Mesenchymal stem cell (in vitro differentiated cells and primary cell): ENCODE measurements around the gene PRRX2.
A peak's percentile ranks its signal among the peaks of the same experiment; 100 is the strongest.

Experiments used
- DNase-seq: peaks from one replicate; pipeline ENCODE4 v3.0.0-alpha.2; 2013
- H2AFZ ChIP-seq: one replicate; pipeline ENCODE4 v1.6.1; 2013; ENCODE audit warnings: low read depth, mild to moderate bottlenecking, control low read depth, inconsistent platforms, low read length, moderate library complexity
- H2AK5ac ChIP-seq: 2 replicates; pipeline ENCODE4 v1.6.1; 2013; ENCODE audit warnings: low read length, moderate library complexity, mild to moderate bottlenecking, inconsistent platforms; ENCODE audit not compliant: severe bottlenecking
- H2BK120ac ChIP-seq: one replicate; pipeline ENCODE4 v1.6.1; 2013; ENCODE audit warnings: low read depth, mild to moderate bottlenecking, inconsistent platforms, low read length, moderate library complexity
- H2BK12ac ChIP-seq, 2 experiments: one replicate each; pipeline ENCODE4 v1.6.1; 2013; ENCODE audit warnings: inconsistent platforms in 2 of 2, low read length in 2 of 2, mild to moderate bottlenecking in 2 of 2, moderate library complexity in 2 of 2, control low read depth in 1 of 2
- H2BK15ac ChIP-seq: one replicate; pipeline ENCODE4 v1.6.1; 2013; ENCODE audit warnings: mild to moderate bottlenecking, low read depth, inconsistent platforms; ENCODE audit not compliant: poor library complexity, severe bottlenecking
- H2BK5ac ChIP-seq: 2 replicates; pipeline ENCODE4 v1.6.1; 2013; ENCODE audit warnings: low read depth, mild to moderate bottlenecking, low read length, control low read depth, inconsistent platforms; ENCODE audit not compliant: poor library complexity, severe bottlenecking
- H3K14ac ChIP-seq, 2 experiments: one replicate each; pipeline ENCODE4 v1.6.1; 2013; ENCODE audit warnings: inconsistent platforms in 2 of 2, low read length in 2 of 2, control low read depth in 1 of 2, mild to moderate bottlenecking in 1 of 2, moderate library complexity in 1 of 2
- H3K18ac ChIP-seq, 2 experiments: one replicate each; pipeline ENCODE4 v1.6.1; 2013; ENCODE audit warnings: inconsistent platforms in 2 of 2, low read length in 2 of 2, control low read depth in 1 of 2, low read depth in 1 of 2, mild to moderate bottlenecking in 1 of 2
- H3K23ac ChIP-seq, 2 experiments: one replicate each; pipeline ENCODE4 v1.6.1; 2013; ENCODE audit warnings: inconsistent platforms in 2 of 2, low read length in 2 of 2, mild to moderate bottlenecking in 2 of 2, moderate library complexity in 2 of 2, control low read depth in 1 of 2
- H3K27ac ChIP-seq: 2 replicates; pipeline ENCODE4 v1.5.1; 2013; ENCODE audit warnings: mild to moderate bottlenecking, moderate library complexity, low read length, control low read depth, inconsistent platforms; ENCODE audit not compliant: poor library complexity, severe bottlenecking
- H3K27me3 ChIP-seq, 2 experiments: 2 replicates each; pipeline versions ENCODE4 v1.6.1 to v1.7.0; 2013; ENCODE audit warnings: low read length in 2 of 2, mild to moderate bottlenecking in 2 of 2, moderate library complexity in 2 of 2, control low read depth in 1 of 2, inconsistent platforms in 1 of 2; ENCODE audit not compliant: control insufficient read depth in 1 of 2, insufficient read depth in 1 of 2
- H3K36me3 ChIP-seq, 2 experiments: 2 replicates each; pipeline versions ENCODE4 v1.6.1 to v1.7.0; 2013; ENCODE audit warnings: low read length in 2 of 2, control low read depth in 1 of 2, inconsistent platforms in 1 of 2, low read depth in 1 of 2, mild to moderate bottlenecking in 1 of 2; ENCODE audit not compliant: insufficient read depth in 2 of 2, control insufficient read depth in 1 of 2
- H3K4ac ChIP-seq, 2 experiments: one replicate each; pipeline ENCODE4 v1.6.1; 2013; ENCODE audit warnings: inconsistent platforms in 2 of 2, low read length in 2 of 2, mild to moderate bottlenecking in 2 of 2, moderate library complexity in 2 of 2, control low read depth in 1 of 2, low read depth in 1 of 2
- H3K4me1 ChIP-seq: 2 replicates; pipeline ENCODE4 v1.6.1; 2013; ENCODE audit warnings: low read depth, low read length, control low read depth; ENCODE audit not compliant: control insufficient read depth, insufficient read depth
- H3K4me2 ChIP-seq: 2 replicates; pipeline ENCODE4 v1.6.1; 2013; ENCODE audit warnings: low read length, mild to moderate bottlenecking, inconsistent platforms; ENCODE audit not compliant: poor library complexity, severe bottlenecking
- H3K4me3 ChIP-seq, 2 experiments: 2 replicates each; pipeline versions ENCODE4 v1.5.1 to v1.7.0; 2013; ENCODE audit warnings: low read length in 2 of 2, mild to moderate bottlenecking in 2 of 2, control low read depth in 1 of 2, low read depth in 1 of 2; ENCODE audit not compliant: insufficient read depth in 1 of 2
- H3K79me1 ChIP-seq: replicated peaks from 2 replicates; pipeline ENCODE4 v1.6.1; 2013; ENCODE audit warnings: mild to moderate bottlenecking, control low read depth, low read length, inconsistent platforms; ENCODE audit not compliant: poor library complexity, severe bottlenecking
- H3K9ac ChIP-seq: 2 replicates; pipeline ENCODE4 v1.7.0; 2013; ENCODE audit warnings: mild to moderate bottlenecking, low read length, moderate library complexity
- H3K9me3 ChIP-seq: 2 replicates; pipeline ENCODE4 v1.7.0; 2013; ENCODE audit warnings: mild to moderate bottlenecking, low read length; ENCODE audit not compliant: control insufficient read depth
- H4K8ac ChIP-seq: one replicate; pipeline ENCODE4 v1.6.1; 2013; ENCODE audit warnings: inconsistent platforms, mild to moderate bottlenecking, low read length, moderate library complexity
- H4K91ac ChIP-seq: one replicate; pipeline ENCODE4 v1.6.1; 2013; ENCODE audit warnings: mild to moderate bottlenecking, low read length, inconsistent platforms
- WGBS: methylation state at CpG from one replicate; pipeline ENCODE4 v1.1.7; 2013; ENCODE audit warnings: mixed read lengths; 5-methylcytosine and 5-hydroxymethylcytosine counted together

The PRRX2 gene

GRCh38 chr9:129737479-129738274 lies 72.2 kb downstream of the PRRX2 start:
- WGBS: 5% methylated on average over 47 of the region's 48 CpGs
- Histone ChIP-seq H3K4me1 (peaks cover 4% of the 10 kb centered on the region), H3K14ac (peak overlapping the region in 1 of 2 experiments; percentile 18), H3K23ac (peak overlapping the region in 1 of 2 experiments; percentile 54), H3K4me3 (peak overlapping the region; percentile 33 to 51), H4K8ac (peak overlapping the region; percentile 88), H2BK5ac (no peak overlapping the region), H3K9ac (peak overlapping the region; percentile 71), H3K27me3 (peaks cover 0 to 12% of the 10 kb centered on the region in 2 experiments), H3K18ac (peak overlapping the region; percentile 2 to 91), H3K9me3 (no peaks in the 10 kb centered on the region), H2AK5ac (no peak overlapping the region), H4K91ac (peak overlapping the region; percentile 79), H2AFZ (peak overlapping the region; percentile 65), H3K27ac (no peak overlapping the region), H3K79me1 (no peaks in the 10 kb centered on the region), H2BK12ac (peak overlapping the region; percentile 86 to 92), H3K4ac (peak overlapping the region; percentile 49 to 56), H3K36me3 (peaks cover 0 to 46% of the 10 kb centered on the region in 2 experiments), H2BK15ac (peak overlapping the region; percentile 84), H3K4me2 (peak overlapping the region; percentile 97), H2BK120ac (peak overlapping the region; percentile 96)
- peak; percentile 77 for DNase-seq

GRCh38 chr9:129739432-129739831 lies 74.0 kb downstream of the PRRX2 start:
- Histone ChIP-seq H3K79me1 (no peaks in the 10 kb centered on the region), H3K9me3 (no peaks in the 10 kb centered on the region), H3K27ac (no peak overlapping the region), H3K9ac (no peak overlapping the region), H3K18ac (no peak overlapping the region), H2BK5ac (no peak overlapping the region), H3K4me1 (peaks cover 4% of the 10 kb centered on the region), H2BK12ac (peak overlapping the region in 1 of 2 experiments; percentile 15), H2BK120ac (no peak overlapping the region), H3K36me3 (peaks cover 0 to 63% of the 10 kb centered on the region in 2 experiments), H3K27me3 (peaks cover 0 to 10% of the 10 kb centered on the region in 2 experiments), H3K14ac (no peak overlapping the region), H2BK15ac (no peak overlapping the region), H2AK5ac (no peak overlapping the region), H3K4me2 (no peak overlapping the region), H2AFZ (no peak overlapping the region), H3K4me3 (no peak overlapping the region), H4K8ac (no peak overlapping the region), H4K91ac (no peak overlapping the region), H3K4ac (no peak overlapping the region), H3K23ac (no peak overlapping the region)
- no peak for DNase-seq
- WGBS: 96% methylated on average over 16 of the region's 16 CpGs

- H2BK15ac ChIP-seq: no peak overlapping the region
- H3K27me3 ChIP-seq: peaks cover 0 to 10% of the 10 kb centered on the region in 2 experiments
- no peak overlapping the region for H2AK5ac ChIP-seq
- H3K4me3 ChIP-seq: no peak overlapping the region
- no peak overlapping the region for H4K91ac ChIP-seq
- DNase-seq: no peak
- H2BK5ac ChIP-seq: no peak overlapping the region
- no peak overlapping the region for H2BK12ac ChIP-seq
- no peak overlapping the region for H4K8ac ChIP-seq
- no peak overlapping the region for H3K4me2 ChIP-seq
- H2BK120ac ChIP-seq: peak overlapping the region; percentile 42
- H3K18ac ChIP-seq: no peak overlapping the region
- no peak overlapping the region for H2AFZ ChIP-seq
- no peak overlapping the region for H3K4ac ChIP-seq
- H3K9me3 ChIP-seq: no peaks in the 10 kb centered on the region
- H3K14ac ChIP-seq: no peak overlapping the region
- peaks cover 7% of the 10 kb centered on the region for H3K4me1 ChIP-seq
- peak overlapping the region; percentile 45 for H3K9ac ChIP-seq
- no peaks in the 10 kb centered on the region for H3K79me1 ChIP-seq
- H3K27ac ChIP-seq: no peak overlapping the region
- H3K23ac ChIP-seq: no peak overlapping the region
- WGBS: 76% methylated on average over 5 of the region's 7 CpGs
- peaks cover 0 to 69% of the 10 kb centered on the region in 2 experiments for H3K36me3 ChIP-seq
Measured at GRCh38 chr9:129740174-129740573, 74.7 kb downstream of the PRRX2 start.

GRCh38 chr9:129740666-129741464 lies 75.4 kb downstream of the PRRX2 start:
- Histone ChIP-seq H3K79me1 (no peaks in the 10 kb centered on the region), H3K23ac (no peak overlapping the region), H3K4me2 (no peak overlapping the region), H2BK15ac (no peak overlapping the region), H2AK5ac (no peak overlapping the region), H3K36me3 (peaks cover 0 to 74% of the 10 kb centered on the region in 2 experiments), H4K91ac (peak overlapping the region; percentile 18), H3K9me3 (no peaks in the 10 kb centered on the region), H2BK5ac (no peak overlapping the region), H3K4me3 (no peak overlapping the region), H2BK120ac (no peak overlapping the region), H2AFZ (no peak overlapping the region), H3K4ac (no peak overlapping the region), H3K18ac (no peak overlapping the region), H3K4me1 (peaks cover 7% of the 10 kb centered on the region), H2BK12ac (no peak overlapping the region), H3K9ac (peak overlapping the region; percentile 1), H3K27ac (no peak overlapping the region), H3K27me3 (peaks cover 0 to 10% of the 10 kb centered on the region in 2 experiments), H3K14ac (no peak overlapping the region), H4K8ac (peak overlapping the region; percentile 7)
- no peak for DNase-seq
- 89% methylated on average over 11 of the region's 13 CpGs for WGBS
